HepG2 (cell line): ENCODE data around the gene BIRC2. TPM values are rescaled to one million over a fixed set of nuclear protein-coding genes. Genes with fewer than 3 reads are reported as not detected.

Experiments
- ATAC-seq: fragments of 200-7000 bp; cut with Tn5 transposase; 3 replicates; pipeline ENCODE4 v1.9.1; 2020; ENCODE audit warnings: mild to moderate bottlenecking, moderate library complexity
- BruUV-seq: library from RNA; stranded (reverse); fragments of 400-500 nt; replicated peaks from 2 replicates; lab custom pipeline; 2021; lab: Mats Ljungman, UMichigan
- CTCF ChIA-PET: fragments of 300-600 bp; formaldehyde crosslinking; extraction: SDS; loops from one replicate; lab custom pipeline; 2021; ENCODE audit warnings: low total read pairs, inconsistent platforms, low intra/inter-chr PET ratio; lab: Yijun Ruan, JAX
- POLR2A ChIA-PET: fragments of 350-600 bp; sonication (Branson Sonifier 250); formaldehyde crosslinking; loops from one replicate; lab custom pipeline; 2020; ENCODE audit warnings: antibody characterized with exemption, inconsistent platforms; lab: Yijun Ruan, JAX
- DNase-seq: peaks from one replicate; pipeline ENCODE4 v3.0.0-alpha.2; 2015; ENCODE audit warnings: low spot score
- FAIRE-seq: peaks from 3 replicates; lab custom pipeline; 2011; peaks lifted over from hg19 to GRCh38; lab: Jason Lieb, UNC
- H2AFZ ChIP-seq: one replicate; pipeline ENCODE4 v1.6.1; 2011; ENCODE audit warnings: low read length, inconsistent platforms
- H3K27ac ChIP-seq: fragments of 300-600 bp; 3 replicates; pipeline ENCODE4 v1.8.0; 2011; ENCODE audit warnings: mixed run types, mild to moderate bottlenecking, mixed read lengths, low read length, inconsistent platforms; ENCODE audit not compliant: insufficient read depth; ENCODE audit errors: extremely low read length
- H3K27me3 ChIP-seq, 2 experiments: fragments of 200-600 bp in 1 of 2; 2 replicates in 1 of 2; 3 replicates in 1 of 2; pipeline versions ENCODE4 v1.6.0 to v1.8.0; 2011; ENCODE audit warnings: low read length in 2 of 2, mild to moderate bottlenecking in 2 of 2, moderate library complexity in 2 of 2, inconsistent platforms in 1 of 2; ENCODE audit not compliant: insufficient read depth in 2 of 2, control insufficient read depth in 1 of 2
- H3K36me3 ChIP-seq, 2 experiments: fragments of 200-600 bp in 1 of 2; replicated peaks in 1 of 2; 2 replicates in 1 of 2; 3 replicates in 1 of 2; pipeline versions ENCODE4 v1.5.1 to v1.8.0; 2011; ENCODE audit warnings: low read length in 2 of 2, inconsistent platforms in 1 of 2; ENCODE audit not compliant: insufficient read depth in 2 of 2, control insufficient read depth in 1 of 2
- H3K4me1 ChIP-seq: 2 replicates; pipeline ENCODE4 v1.5.1; 2012; ENCODE audit warnings: low read length, inconsistent platforms; ENCODE audit not compliant: insufficient read depth
- H3K4me2 ChIP-seq: 2 replicates; pipeline ENCODE4 v1.6.0; 2011; ENCODE audit warnings: low read depth, low read length, inconsistent platforms
- H3K4me3 ChIP-seq, 3 experiments: fragments of 200-600 bp in 1 of 3; sonication (generic), shearing (Covaris generic) in 1 of 3; replicated peaks in 1 of 3; 2 replicates each; pipeline ENCODE4 v1.5.1; 2011 to 2016; ENCODE audit warnings: low read length in 3 of 3, inconsistent platforms in 2 of 3, low read depth in 2 of 3, mild to moderate bottlenecking in 2 of 3, control low read depth in 1 of 3, mixed read lengths in 1 of 3; ENCODE audit not compliant: insufficient read depth in 1 of 3
- H3K79me2 ChIP-seq: one replicate; pipeline ENCODE4 v1.6.1; 2011; ENCODE audit warnings: low read length, inconsistent platforms; ENCODE audit not compliant: insufficient read depth
- H3K9ac ChIP-seq: 2 replicates; pipeline ENCODE4 v1.6.0; 2011; ENCODE audit warnings: mild to moderate bottlenecking, low read depth, low read length, inconsistent platforms; ENCODE audit not compliant: insufficient read depth
- H3K9me3 ChIP-seq: 2 replicates; pipeline ENCODE4 v1.5.1; 2012; ENCODE audit warnings: mild to moderate bottlenecking, low read length
- H4K20me1 ChIP-seq: 2 replicates; pipeline ENCODE4 v1.6.0; 2011; ENCODE audit warnings: inconsistent platforms, mild to moderate bottlenecking, low read length, moderate library complexity; ENCODE audit not compliant: insufficient read depth
- AGO2 ChIP-seq: fragments of 200-400 bp; formaldehyde crosslinking; optimal IDR thresholded peaks from 2 replicates; pipeline ENCODE3; 2017; ENCODE audit warnings: mild to moderate bottlenecking, low read depth, low read length, moderate library complexity
- ARNTL ChIP-seq: sonication (generic); formaldehyde crosslinking; IDR thresholded peaks from 2 replicates; pipeline ENCODE4 v1.4.0; 2020; ENCODE audit warnings: mild to moderate bottlenecking, missing genetic modification reagents
- BORCS8-MEF2B ChIP-seq: sonication (generic); formaldehyde crosslinking; IDR thresholded peaks from 2 replicates; pipeline ENCODE4 v1.8.0; 2022; ENCODE audit warnings: mild to moderate bottlenecking, missing genetic modification reagents
- HDAC2 ChIP-seq: sonication (generic); formaldehyde crosslinking; IDR thresholded peaks from 2 replicates; pipeline ENCODE4 v1.4.0; 2020; ENCODE audit warnings: missing genetic modification reagents
- HMG20B ChIP-seq: conservative IDR thresholded peaks from 2 replicates; pipeline ENCODE4 v1.6.1; 2016; ENCODE audit warnings: missing genetic modification reagents, missing compliant biosample characterization
- JUN ChIP-seq: sonication (generic); formaldehyde crosslinking; IDR thresholded peaks from 2 replicates; pipeline ENCODE4 v1.4.0; 2020; ENCODE audit warnings: mild to moderate bottlenecking, missing genetic modification reagents
- KLF9 ChIP-seq: IDR thresholded peaks from 2 replicates; pipeline ENCODE4 v1.6.1; 2016; ENCODE audit warnings: low read depth
- MIXL1 ChIP-seq: IDR thresholded peaks from 2 replicates; pipeline ENCODE4 v1.6.1; 2016
- NBN ChIP-seq: fragments of 450-650 bp; conservative IDR thresholded peaks from 2 replicates; pipeline ENCODE4 v1.6.1; 2017
- NFATC3 ChIP-seq: sonication (generic); formaldehyde crosslinking; IDR thresholded peaks from 2 replicates; pipeline ENCODE4 v1.5.1; 2020; ENCODE audit warnings: mild to moderate bottlenecking, missing genetic modification reagents
- NRL ChIP-seq: sonication (generic); formaldehyde crosslinking; IDR thresholded peaks from 2 replicates; pipeline ENCODE4 v1.5.0; 2020; ENCODE audit warnings: missing genetic modification reagents, mild to moderate bottlenecking, moderate library complexity, borderline replicate concordance
- PAWR ChIP-seq: sonication (generic); formaldehyde crosslinking; IDR thresholded peaks from 2 replicates; pipeline ENCODE4 v1.4.0; 2020; ENCODE audit warnings: missing genetic modification reagents, mild to moderate bottlenecking, borderline replicate concordance
- POLR2AphosphoS2 ChIP-seq: IDR thresholded peaks from 2 replicates; pipeline ENCODE4 v1.6.1; 2011; ENCODE audit warnings: low read depth, low read length, improper control_type of control experiment
- POLR2G ChIP-seq: fragments of 200-400 bp; formaldehyde crosslinking; IDR thresholded peaks from 2 replicates; pipeline ENCODE4 v1.6.1; 2018; ENCODE audit warnings: mild to moderate bottlenecking, low read depth, low read length, moderate library complexity
- RBM22 ChIP-seq: fragments of 200-400 bp; formaldehyde crosslinking; optimal IDR thresholded peaks from 2 replicates; pipeline ENCODE3; 2017; ENCODE audit warnings: mild to moderate bottlenecking, low read length, moderate library complexity
- SMAD9 ChIP-seq: sonication (generic); formaldehyde crosslinking; IDR thresholded peaks from 2 replicates; pipeline ENCODE4 v1.5.1; 2020; ENCODE audit warnings: mild to moderate bottlenecking, missing genetic modification reagents
- U2AF2 ChIP-seq: fragments of 200-400 bp; formaldehyde crosslinking; IDR thresholded peaks from 2 replicates; pipeline ENCODE4 v1.6.1; 2017; ENCODE audit warnings: low read depth, mild to moderate bottlenecking, low read length
- ZNF121 ChIP-seq: sonication (generic); formaldehyde crosslinking; IDR thresholded peaks from 2 replicates; pipeline ENCODE4 v1.5.0; 2020; ENCODE audit warnings: mild to moderate bottlenecking, missing genetic modification reagents
- ZNF589 ChIP-seq: sonication (generic); formaldehyde crosslinking; conservative IDR thresholded peaks from 2 replicates; pipeline ENCODE4 v1.8.0; 2022; ENCODE audit warnings: mild to moderate bottlenecking, moderate library complexity, missing genetic modification reagents
- ZNF652 ChIP-seq: IDR thresholded peaks from 2 replicates; pipeline ENCODE4 v1.6.1; 2016; ENCODE audit warnings: low read depth, borderline replicate concordance
- ZSCAN31 ChIP-seq: sonication (generic); formaldehyde crosslinking; IDR thresholded peaks from 2 replicates; pipeline ENCODE4 v1.5.0; 2020; ENCODE audit warnings: low read depth, mild to moderate bottlenecking, missing genetic modification reagents
- WGBS: methylation state at CpG from one replicate; pipeline ENCODE4 v1.1.6; 2017; ENCODE audit warnings: low lambda C conversion rate; 5-methylcytosine and 5-hydroxymethylcytosine counted together
- in situ Hi-C: cut with HindIII; loops from 2 replicates; pipeline ENCODE4 v1.10.0; 2017; ENCODE audit warnings: low pct_unique_long_range_greater_than_20kb; ENCODE audit not compliant: extremely low pct_ligation_motif_present
- intact Hi-C: fragments of 100-400 bp; cut with micrococcal nuclease; formaldehyde crosslinking; loops from one replicate; pipeline ENCODE4 v1.10.0; 2022; ENCODE audit not compliant: unreplicated experiment
- polyA plus RNA-seq, 8 experiments: library from polyadenylated mRNA; depleted of rRNA in 3 of 8; stranded (reverse) in 7 of 8; unstranded in 1 of 8; fragments of >200 nt; fragmentation: Illumina TruSeq in 4 of 8; extraction: Trizol in 4 of 8; gene quantifications; 2 replicates each; pipeline versions ENCODE4 v1.2.1 to v1.2.3, GENCODE V29; 2011 to 2016; ENCODE audit warnings: low read depth in 4 of 8, missing spikeins in 1 of 8, mixed read lengths in 1 of 8; ENCODE audit not compliant: insufficient read depth in 1 of 8
- total RNA-seq, 5 experiments: library from RNA; depleted of rRNA; stranded (reverse); fragments of >200 nt; fragmentation: Illumina TruSeq; extraction: Trizol; gene quantifications; 2 replicates each; pipeline ENCODE4 v1.2.3, GENCODE V29; 2016; ENCODE audit warnings: low read depth in 1 of 5
- TF ChIP-seq, protein P1 (sequence below), 2 experiments: sonication (generic) in 1 of 2; formaldehyde crosslinking in 1 of 2; IDR thresholded peaks; 2 replicates each; pipeline versions ENCODE4 v1.4.0 to v1.6.1; 2018 to 2020; ENCODE audit warnings: missing genetic modification reagents in 2 of 2, borderline replicate concordance in 1 of 2, low read depth in 1 of 2, mild to moderate bottlenecking in 1 of 2, missing biosample characterization in 1 of 2
- TF ChIP-seq, protein P2 (sequence below): IDR thresholded peaks from 2 replicates; pipeline ENCODE4 v1.6.1; 2016; ENCODE audit warnings: mild to moderate bottlenecking

BIRC2 gene
- total and polyA plus RNA-seq, 2 of the 13 experiments (the other 11 are each of a cell fraction or from before 2014, with no cell fraction given), result 61.7 to 62.2 TPM

DNA sequence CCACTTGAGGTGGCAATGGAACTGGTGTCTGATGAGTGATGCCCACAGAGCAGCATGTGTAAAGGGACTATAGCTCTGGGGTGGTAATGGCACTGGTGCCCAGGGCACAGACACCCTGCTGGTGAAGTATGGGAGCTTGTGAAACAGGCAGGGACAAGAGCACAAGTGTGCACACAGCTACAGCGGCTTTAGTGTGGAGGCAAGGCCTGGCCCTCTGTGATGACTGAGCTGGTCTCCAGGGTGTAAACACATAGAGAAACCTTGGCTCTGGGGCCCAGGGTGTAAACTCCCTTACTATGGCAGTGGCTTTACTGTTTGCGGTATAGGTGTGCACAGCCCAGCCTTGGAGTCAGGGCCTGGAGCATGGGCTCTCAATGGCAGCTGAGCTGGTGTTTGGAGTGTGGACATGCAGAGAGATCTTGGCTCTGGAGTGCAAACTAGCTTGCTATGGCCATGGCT, 46.3 kb downstream of the BIRC2 start (continued):
- no peak for TF ChIP-seq NRL (CRISPR knock-in tag)
- TF ChIP-seq NFATC3 (CRISPR knock-in tag), result no peak
- 0 out of 2 replicates have a peak, but pooled peaks have one; percentile 33 for TF ChIP-seq BORCS8-MEF2B (CRISPR knock-in tag)
- TF ChIP-seq, all 625 proteins: peak for 18

GRCh38 chr11:102395720-102396393, 48.8 kb downstream of the BIRC2 start:
- no peak overlapping the region for H3K27ac ChIP-seq
- DNase-seq (no peak), FAIRE-seq (no peak), ATAC-seq (no peak)
- H3K9me3 ChIP-seq, result no peaks in the 10 kb centered on the region
- no peak overlapping the region for H3K4me3 ChIP-seq
- H3K79me2 ChIP-seq, result peaks cover 4% of the 10 kb centered on the region
- peaks cover 13% of the 10 kb centered on the region for H4K20me1 ChIP-seq
- WGBS, result 95% methylated on average over 6 of the region's 6 CpGs
- intact Hi-C loops (no loop called here), in situ Hi-C loops (no loop called here)
- no peak overlapping the region for H3K4me2 ChIP-seq
- H2AFZ ChIP-seq, result no peak overlapping the region
- TF ChIP-seq HDAC2 (no peak), PAWR (no peak), HMG20B (CRISPR knock-in tag) (no peak), NFATC3 (CRISPR knock-in tag) (no peak), ZNF121 (CRISPR knock-in tag) (peak; percentile 68), ZSCAN31 (CRISPR knock-in tag) (no peak), JUN (CRISPR knock-in tag) (no peak), POLR2AphosphoS2 (0 out of 2 replicates have a peak, but pooled peaks have one; percentile 35), ZNF589 (CRISPR knock-in tag) (no peak), ZNF652 (CRISPR knock-in tag) (no peak), KLF9 (no peak), NBN (no peak), POLR2G (peak; percentile 56), MIXL1 (CRISPR knock-in tag) (no peak), AGO2 (peak; percentile 30), U2AF2 (no peak), ARNTL (CRISPR knock-in tag) (no peak), RBM22 (peak; percentile 93), SMAD9 (CRISPR knock-in tag) (no peak)
- TF ChIP-seq, protein P1, sequence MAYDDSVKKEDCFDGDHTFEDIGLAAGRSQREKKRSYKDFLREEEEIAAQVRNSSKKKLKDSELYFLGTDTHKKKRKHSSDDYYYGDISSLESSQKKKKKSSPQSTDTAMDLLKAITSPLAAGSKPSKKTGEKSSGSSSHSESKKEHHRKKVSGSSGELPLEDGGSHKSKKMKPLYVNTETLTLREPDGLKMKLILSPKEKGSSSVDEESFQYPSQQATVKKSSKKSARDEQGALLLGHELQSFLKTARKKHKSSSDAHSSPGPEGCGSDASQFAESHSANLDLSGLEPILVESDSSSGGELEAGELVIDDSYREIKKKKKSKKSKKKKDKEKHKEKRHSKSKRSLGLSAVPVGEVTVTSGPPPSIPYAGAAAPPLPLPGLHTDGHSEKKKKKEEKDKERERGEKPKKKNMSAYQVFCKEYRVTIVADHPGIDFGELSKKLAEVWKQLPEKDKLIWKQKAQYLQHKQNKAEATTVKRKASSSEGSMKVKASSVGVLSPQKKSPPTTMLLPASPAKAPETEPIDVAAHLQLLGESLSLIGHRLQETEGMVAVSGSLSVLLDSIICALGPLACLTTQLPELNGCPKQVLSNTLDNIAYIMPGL (CRISPR knock-in tag; IDR thresholded peaks at IDR 0.05; ENCODE audit: borderline replicate concordance in 1 of 2, low read depth in 1 of 2), result no peak
- TF ChIP-seq, protein P2, sequence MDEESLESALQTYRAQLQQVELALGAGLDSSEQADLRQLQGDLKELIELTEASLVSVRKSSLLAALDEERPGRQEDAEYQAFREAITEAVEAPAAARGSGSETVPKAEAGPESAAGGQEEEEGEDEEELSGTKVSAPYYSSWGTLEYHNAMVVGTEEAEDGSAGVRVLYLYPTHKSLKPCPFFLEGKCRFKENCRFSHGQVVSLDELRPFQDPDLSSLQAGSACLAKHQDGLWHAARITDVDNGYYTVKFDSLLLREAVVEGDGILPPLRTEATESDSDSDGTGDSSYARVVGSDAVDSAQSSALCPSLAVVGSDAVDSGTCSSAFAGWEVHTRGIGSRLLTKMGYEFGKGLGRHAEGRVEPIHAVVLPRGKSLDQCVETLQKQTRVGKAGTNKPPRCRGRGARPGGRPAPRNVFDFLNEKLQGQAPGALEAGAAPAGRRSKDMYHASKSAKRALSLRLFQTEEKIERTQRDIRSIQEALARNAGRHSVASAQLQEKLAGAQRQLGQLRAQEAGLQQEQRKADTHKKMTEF (CRISPR knock-in tag), result no peak
- no peak overlapping the region for H3K9ac ChIP-seq
- ChIA-PET CTCF (no interaction called here), POLR2A (no interaction called here)
- no peaks in the 10 kb centered on the region; the same call in 1 of the 2 replicates for H3K4me1 ChIP-seq
- no peaks in the 10 kb centered on the region for H3K27me3 ChIP-seq
- BruUV-seq, result no TSS peak
- H3K36me3 ChIP-seq, result peaks cover 12 to 39% of the 10 kb centered on the region in 2 experiments
